ENCODE measurements around the gene PRKCH. TPM values are rescaled to one million over a fixed set of nuclear protein-coding genes. Genes with fewer than 3 reads are reported as not detected.
"Not testable (repeated sequence)": the region's sequence is repeated elsewhere in the genome, so short reads cannot be mapped to it uniquely, and the experiment has no call there.

Gene PRKCH
- total RNA-seq, 1 donor = 226 TPM

DNA sequence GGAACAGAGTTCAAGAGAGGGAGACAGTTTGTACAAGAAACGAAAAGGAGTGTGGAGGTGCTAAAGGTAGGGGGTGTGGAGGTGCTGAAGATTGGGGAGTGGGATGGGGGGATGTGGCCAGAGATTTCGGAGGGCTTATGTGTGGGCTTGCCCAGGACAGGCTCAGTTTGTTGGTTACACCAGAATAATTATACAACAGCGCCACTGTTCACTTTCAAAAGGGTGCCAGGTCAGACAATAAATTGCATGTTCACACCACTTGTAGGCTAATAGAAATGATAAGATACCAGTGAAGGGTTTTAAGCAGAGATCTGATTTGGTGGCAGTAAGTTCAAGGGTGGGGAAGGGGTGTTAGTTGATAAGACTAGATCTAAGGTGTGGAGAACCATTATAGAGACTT is 75.3 kb downstream of the PRKCH start:
- Histone ChIP-seq H3K4me1 (ENCODE audit: insufficient read depth, low read length) (peaks cover 44% of the 10 kb centered on the region), H3K4me3 (ENCODE audit: low read length) (no peak overlapping the region), H3K27me3 (ENCODE audit: insufficient read depth, low read length) (no peaks in the 10 kb centered on the region), H3K9me3 (ENCODE audit: low read depth, low read length) (no peaks in the 10 kb centered on the region)

GRCh38 chr14:61397615-61398014 is 76.2 kb downstream of the PRKCH start:
- Histone ChIP-seq H3K4me3 (ENCODE audit: low read length) (no peak overlapping the region), H3K27me3 (ENCODE audit: insufficient read depth, low read length) (no peaks in the 10 kb centered on the region), H3K9me3 (ENCODE audit: low read depth, low read length) (no peaks in the 10 kb centered on the region), H3K4me1 (ENCODE audit: insufficient read depth, low read length) (peaks cover 47% of the 10 kb centered on the region)

- no peaks in the 10 kb centered on the region for H3K9me3 ChIP-seq (ENCODE audit: low read depth, low read length)
- no peaks in the 10 kb centered on the region for H3K27me3 ChIP-seq (ENCODE audit: insufficient read depth, low read length)
- peaks cover 47% of the 10 kb centered on the region for H3K4me1 ChIP-seq (ENCODE audit: insufficient read depth, low read length)
- H3K4me3 ChIP-seq (ENCODE audit: low read length) = no peak overlapping the region
These were observed 76.8 kb downstream of the PRKCH start for GRCh38 chr14:61398221-61398620.

DNA sequence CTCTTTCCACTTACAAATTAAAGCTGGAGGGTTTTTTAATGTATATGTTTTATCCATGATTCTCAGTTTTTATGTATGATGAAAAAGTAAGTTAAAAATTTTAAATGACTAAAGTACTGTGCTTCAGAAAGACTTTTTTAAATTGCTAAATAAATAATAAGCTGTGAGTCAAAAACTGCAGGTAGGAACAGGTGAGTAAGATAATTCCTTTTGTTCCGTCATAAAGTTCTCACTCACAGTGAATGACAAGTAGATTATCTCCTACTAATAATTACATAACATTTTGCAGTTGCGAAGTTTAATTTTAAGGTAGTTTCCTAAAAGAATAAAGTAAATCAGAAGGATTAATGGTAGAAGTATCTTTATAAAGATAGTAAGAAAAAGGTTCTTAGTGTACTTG is 78.0 kb downstream of the PRKCH start:
- Histone ChIP-seq H3K4me3 (ENCODE audit: low read length) (no peak overlapping the region), H3K4me1 (ENCODE audit: insufficient read depth, low read length) (peaks cover 51% of the 10 kb centered on the region), H3K27me3 (ENCODE audit: insufficient read depth, low read length) (no peaks in the 10 kb centered on the region), H3K9me3 (ENCODE audit: low read depth, low read length) (no peaks in the 10 kb centered on the region)

GRCh38 chr14:61401461-61401860 is 80.1 kb downstream of the PRKCH start:
- Histone ChIP-seq H3K4me3 (ENCODE audit: low read length) (no peak overlapping the region), H3K9me3 (ENCODE audit: low read depth, low read length) (no peaks in the 10 kb centered on the region), H3K4me1 (ENCODE audit: insufficient read depth, low read length) (peaks cover 56% of the 10 kb centered on the region), H3K27me3 (ENCODE audit: insufficient read depth, low read length) (no peaks in the 10 kb centered on the region)

- Histone ChIP-seq H3K9me3 (ENCODE audit: low read depth, low read length) (no peaks in the 10 kb centered on the region), H3K4me1 (ENCODE audit: insufficient read depth, low read length) (peaks cover 66% of the 10 kb centered on the region), H3K4me3 (ENCODE audit: low read length) (no peak overlapping the region), H3K27me3 (ENCODE audit: insufficient read depth, low read length) (no peaks in the 10 kb centered on the region)
These were observed 82.0 kb downstream of the PRKCH start for GRCh38 chr14:61403411-61403810.

DNA sequence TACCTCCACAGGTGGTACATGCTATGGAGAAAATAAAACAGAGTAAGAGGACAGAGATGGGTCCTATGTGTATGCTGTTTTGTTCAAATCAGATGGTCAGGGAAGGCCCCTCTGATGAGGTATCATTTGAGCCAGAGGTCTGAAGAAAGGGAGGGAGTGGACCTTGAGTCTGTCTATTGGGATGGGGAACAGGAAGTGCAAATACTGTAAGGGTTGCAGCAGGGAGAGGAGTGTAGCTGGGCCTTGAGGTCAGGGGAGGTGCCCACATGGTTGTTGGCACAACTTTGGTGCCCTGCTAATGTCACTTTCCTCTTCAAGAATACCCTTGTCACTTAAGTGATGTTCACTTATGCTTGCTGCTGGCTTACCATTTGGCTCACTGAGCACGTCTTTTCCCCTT is 83.3 kb downstream of the PRKCH start:
- no peaks in the 10 kb centered on the region for H3K27me3 ChIP-seq (ENCODE audit: insufficient read depth, low read length)

GRCh38 chr14:61406198-61406597 is 84.8 kb downstream of the PRKCH start:
- Histone ChIP-seq H3K4me1 (ENCODE audit: insufficient read depth, low read length) (peaks cover 68% of the 10 kb centered on the region), H3K9me3 (ENCODE audit: low read depth, low read length) (no peaks in the 10 kb centered on the region), H3K4me3 (ENCODE audit: low read length) (no peak overlapping the region), H3K27me3 (ENCODE audit: insufficient read depth, low read length) (no peaks in the 10 kb centered on the region)

More for the DNA sequence above, 83.3 kb downstream of the PRKCH start:
- no peak overlapping the region for H3K4me3 ChIP-seq (ENCODE audit: low read length)
- peaks cover 76% of the 10 kb centered on the region for H3K4me1 ChIP-seq (ENCODE audit: insufficient read depth, low read length)
- H3K9me3 ChIP-seq (ENCODE audit: low read depth, low read length) = no peaks in the 10 kb centered on the region

- no peak overlapping the region for H3K4me3 ChIP-seq (ENCODE audit: low read length)
- peaks cover 69% of the 10 kb centered on the region for H3K4me1 ChIP-seq (ENCODE audit: insufficient read depth, low read length)
- H3K27me3 ChIP-seq (ENCODE audit: insufficient read depth, low read length) = no peaks in the 10 kb centered on the region
- no peaks in the 10 kb centered on the region for H3K9me3 ChIP-seq (ENCODE audit: low read depth, low read length)
These were observed 85.3 kb downstream of the PRKCH start for GRCh38 chr14:61406675-61407074.

DNA sequence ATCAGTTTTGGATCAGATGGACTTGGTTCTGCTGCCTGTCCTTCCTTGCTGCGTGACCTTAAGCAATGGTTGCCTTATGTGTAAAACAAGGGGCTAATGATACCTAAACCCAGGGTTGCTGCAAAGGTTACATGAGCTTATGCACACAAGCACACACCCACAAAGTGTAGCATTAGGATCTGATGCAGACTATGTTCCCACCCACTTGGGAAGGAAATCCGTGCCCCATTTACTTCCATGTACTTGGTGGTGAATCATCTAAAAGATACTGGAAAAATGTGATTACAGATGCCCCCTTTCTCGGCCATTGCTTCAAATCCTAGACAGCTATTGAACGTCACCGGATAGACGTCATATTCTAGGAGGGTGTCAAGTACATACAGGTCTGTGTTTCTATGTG is 87.1 kb downstream of the PRKCH start:
- peaks cover 78% of the 10 kb centered on the region for H3K4me1 ChIP-seq (ENCODE audit: insufficient read depth, low read length)

GRCh38 chr14:61409782-61410181 is 88.4 kb downstream of the PRKCH start:
- Histone ChIP-seq H3K4me3 (ENCODE audit: low read length) (no peak overlapping the region), H3K4me1 (ENCODE audit: insufficient read depth, low read length) (peaks cover 80% of the 10 kb centered on the region)

More for the DNA sequence above, 87.1 kb downstream of the PRKCH start:
- no peaks in the 10 kb centered on the region for H3K27me3 ChIP-seq (ENCODE audit: insufficient read depth, low read length)
- no peak overlapping the region for H3K4me3 ChIP-seq (ENCODE audit: low read length)
- no peaks in the 10 kb centered on the region for H3K9me3 ChIP-seq (ENCODE audit: low read depth, low read length)

DNA sequence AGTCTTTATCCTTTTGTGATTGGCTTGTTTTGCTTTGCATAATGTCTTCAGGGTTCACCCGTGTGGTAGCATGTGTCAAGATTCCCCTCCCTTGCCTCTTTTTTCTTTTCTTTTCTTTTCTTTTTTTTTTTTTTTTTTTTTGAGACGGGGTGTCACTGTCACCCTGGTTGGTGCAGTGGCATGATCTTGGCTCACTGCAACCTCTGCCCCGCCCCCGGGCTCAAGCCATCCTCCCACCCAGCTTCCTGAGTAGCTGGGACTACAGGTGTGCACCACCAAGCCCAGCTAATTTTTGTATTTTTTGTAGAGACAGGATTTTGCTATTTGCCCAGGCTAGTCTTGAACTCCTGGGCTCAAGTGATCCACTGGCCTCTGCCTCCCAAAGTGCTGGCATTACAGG is 94.6 kb downstream of the PRKCH start:
- H3K4me3 ChIP-seq (ENCODE audit: low read length); H3K27me3 ChIP-seq (ENCODE audit: insufficient read depth, low read length); H3K9me3 ChIP-seq (ENCODE audit: low read depth, low read length): not testable (repeated sequence)
- H3K4me1 ChIP-seq (ENCODE audit: insufficient read depth, low read length) = peaks cover 81% of the 10 kb centered on the region

More at GRCh38 chr14:61409782-61410181, 88.4 kb downstream of the PRKCH start:
- Histone ChIP-seq H3K27me3 (ENCODE audit: insufficient read depth, low read length) (no peaks in the 10 kb centered on the region), H3K9me3 (ENCODE audit: low read depth, low read length) (no peaks in the 10 kb centered on the region)

GRCh38 chr14:61416591-61416990 is 95.2 kb downstream of the PRKCH start:
- peaks cover 80% of the 10 kb centered on the region for H3K4me1 ChIP-seq (ENCODE audit: insufficient read depth, low read length)
- no peak overlapping the region for H3K4me3 ChIP-seq (ENCODE audit: low read length)
- no peaks in the 10 kb centered on the region for H3K9me3 ChIP-seq (ENCODE audit: low read depth, low read length)
- no peaks in the 10 kb centered on the region for H3K27me3 ChIP-seq (ENCODE audit: insufficient read depth, low read length)

DNA sequence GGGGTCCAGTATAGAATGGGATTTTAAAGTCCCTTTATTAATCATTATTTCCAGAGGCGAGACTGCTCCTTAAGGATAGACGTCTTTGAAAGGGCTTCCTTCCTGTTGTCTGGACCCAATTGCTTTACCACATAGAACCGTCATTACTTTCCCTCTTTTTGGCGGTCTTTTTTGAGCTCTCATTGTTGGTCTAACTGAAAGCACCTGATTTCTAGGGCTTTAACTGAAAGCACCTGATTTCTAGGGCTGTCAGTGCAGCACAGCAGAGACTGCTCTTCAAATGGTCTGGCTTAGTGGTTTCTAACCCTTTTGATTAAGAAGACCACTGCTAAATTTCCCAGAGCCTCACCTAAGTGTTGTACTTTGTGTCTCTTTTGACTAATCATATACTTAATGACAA is 95.8 kb downstream of the PRKCH start:
- Histone ChIP-seq H3K9me3 (ENCODE audit: low read depth, low read length) (no peaks in the 10 kb centered on the region), H3K4me1 (ENCODE audit: insufficient read depth, low read length) (peaks cover 82% of the 10 kb centered on the region), H3K27me3 (ENCODE audit: insufficient read depth, low read length) (no peaks in the 10 kb centered on the region), H3K4me3 (ENCODE audit: low read length) (no peak overlapping the region)

GRCh38 chr14:61417883-61418455 is 96.6 kb downstream of the PRKCH start:
- Histone ChIP-seq H3K4me3 (ENCODE audit: low read length) (no peak overlapping the region), H3K27me3 (ENCODE audit: insufficient read depth, low read length) (no peaks in the 10 kb centered on the region), H3K4me1 (ENCODE audit: insufficient read depth, low read length) (peaks cover 78% of the 10 kb centered on the region)

GRCh38 chr14:61418746-61419145 is 97.4 kb downstream of the PRKCH start:
- no peaks in the 10 kb centered on the region for H3K9me3 ChIP-seq (ENCODE audit: low read depth, low read length)
- H3K4me3 ChIP-seq (ENCODE audit: low read length) = no peak overlapping the region
- no peaks in the 10 kb centered on the region for H3K27me3 ChIP-seq (ENCODE audit: insufficient read depth, low read length)
- peaks cover 75% of the 10 kb centered on the region for H3K4me1 ChIP-seq (ENCODE audit: insufficient read depth, low read length)

More at GRCh38 chr14:61417883-61418455, 96.6 kb downstream of the PRKCH start:
- H3K9me3 ChIP-seq (ENCODE audit: low read depth, low read length) = no peaks in the 10 kb centered on the region

All from mononuclear cell (primary cell).